ENCODE data around the gene POLR1D. TPM values are rescaled to one million over a fixed set of nuclear protein-coding genes. Genes with fewer than 3 reads are reported as not detected.
A peak's percentile ranks its signal among the peaks of the same experiment; 100 is the strongest.

POLR1D gene
- total RNA-seq, 4 donors from 2014 or later = 63.8 to 81.5 (median 73.3) TPM

DNA sequence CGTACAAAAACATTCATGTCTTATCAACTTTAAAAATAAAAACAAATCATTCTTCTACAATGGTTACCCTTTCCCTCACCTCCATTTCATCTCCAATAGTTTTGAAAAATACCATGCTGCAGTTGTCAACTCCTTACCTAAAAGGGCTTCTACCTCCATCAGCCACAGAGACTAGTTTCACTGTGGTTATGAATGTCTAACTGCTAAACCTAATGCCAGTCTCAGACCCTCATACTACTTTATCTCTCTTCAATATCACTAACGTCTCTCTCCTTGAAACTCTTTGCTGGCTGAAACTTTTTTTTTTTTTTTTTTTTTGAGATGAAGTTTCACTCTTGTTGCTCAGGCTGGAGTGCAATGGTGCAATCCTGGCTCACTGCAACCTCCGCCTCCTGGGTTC lies 28.4 kb upstream of the POLR1D start:
- no peak overlapping the region for H3K4me3 ChIP-seq
- H3K4me1 ChIP-seq = peaks cover 0 to 13% (median 6%) of the 10 kb centered on the region in 4 donors
- H3K27ac ChIP-seq = no peak overlapping the region
- DNase-seq (ENCODE audit: low spot score in 2 of 2) = no peak
- WGBS, 2 donors = 87 to 93% methylated on average over 3 of the region's 3 CpGs
- TF ChIP-seq, protein P1, sequence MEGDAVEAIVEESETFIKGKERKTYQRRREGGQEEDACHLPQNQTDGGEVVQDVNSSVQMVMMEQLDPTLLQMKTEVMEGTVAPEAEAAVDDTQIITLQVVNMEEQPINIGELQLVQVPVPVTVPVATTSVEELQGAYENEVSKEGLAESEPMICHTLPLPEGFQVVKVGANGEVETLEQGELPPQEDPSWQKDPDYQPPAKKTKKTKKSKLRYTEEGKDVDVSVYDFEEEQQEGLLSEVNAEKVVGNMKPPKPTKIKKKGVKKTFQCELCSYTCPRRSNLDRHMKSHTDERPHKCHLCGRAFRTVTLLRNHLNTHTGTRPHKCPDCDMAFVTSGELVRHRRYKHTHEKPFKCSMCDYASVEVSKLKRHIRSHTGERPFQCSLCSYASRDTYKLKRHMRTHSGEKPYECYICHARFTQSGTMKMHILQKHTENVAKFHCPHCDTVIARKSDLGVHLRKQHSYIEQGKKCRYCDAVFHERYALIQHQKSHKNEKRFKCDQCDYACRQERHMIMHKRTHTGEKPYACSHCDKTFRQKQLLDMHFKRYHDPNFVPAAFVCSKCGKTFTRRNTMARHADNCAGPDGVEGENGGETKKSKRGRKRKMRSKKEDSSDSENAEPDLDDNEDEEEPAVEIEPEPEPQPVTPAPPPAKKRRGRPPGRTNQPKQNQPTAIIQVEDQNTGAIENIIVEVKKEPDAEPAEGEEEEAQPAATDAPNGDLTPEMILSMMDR (IDR thresholded peaks at IDR 0.05) = no peak
- no peak for TF ChIP-seq EP300 (IDR thresholded peaks at IDR 0.05)
- TF ChIP-seq POLR2A (IDR thresholded peaks at IDR 0.05) = no peak
- no peaks in the 10 kb centered on the region for H3K27me3 ChIP-seq
- no peaks in the 10 kb centered on the region for H3K9me3 ChIP-seq
- H3K36me3 ChIP-seq = no peaks in the 10 kb centered on the region

DNA sequence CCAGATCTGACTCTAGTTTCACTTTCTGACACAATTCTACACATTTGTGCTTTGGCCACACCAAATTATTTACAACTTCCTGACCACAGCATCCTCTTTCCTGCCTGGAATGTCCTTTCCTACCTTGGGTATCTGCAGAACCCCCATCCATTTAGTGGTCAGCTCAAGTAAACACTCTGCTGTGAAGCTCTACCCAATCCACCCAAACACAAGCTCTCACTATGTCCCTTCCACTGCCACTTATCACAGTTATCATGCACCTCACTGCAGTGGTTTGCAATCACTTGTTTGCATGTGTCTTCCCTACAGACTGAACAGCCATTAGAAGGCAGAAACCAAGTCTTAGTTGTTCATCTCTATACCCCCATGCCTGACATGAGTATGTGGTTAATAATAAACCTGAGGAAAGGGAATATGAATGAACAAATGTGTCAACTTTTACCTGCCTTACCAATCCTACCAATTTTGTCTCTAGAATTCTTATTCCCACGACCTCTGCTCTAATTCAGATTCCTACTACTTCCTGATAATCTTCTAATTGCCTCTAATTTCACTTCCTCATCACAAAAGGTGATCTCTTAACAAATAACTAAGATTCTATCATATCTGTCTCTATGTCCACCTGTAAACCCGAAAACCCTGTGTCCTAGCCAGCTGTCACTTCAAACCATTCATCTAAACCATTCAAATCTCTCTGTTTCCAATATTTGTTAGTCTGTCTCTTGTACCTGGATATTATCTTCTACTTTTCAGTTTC lies 26.5 kb upstream of the POLR1D start:
- peaks cover 0 to 30% (median 11%) of the 10 kb centered on the region in 4 donors for H3K4me1 ChIP-seq
- 86 to 89% methylated on average over 2 of the region's 2 CpGs for WGBS, 2 donors
- H3K9me3 ChIP-seq = no peaks in the 10 kb centered on the region
- no peaks in the 10 kb centered on the region for H3K36me3 ChIP-seq
- H3K4me3 ChIP-seq = no peak overlapping the region
- H3K27ac ChIP-seq = no peak overlapping the region
- no peak for TF ChIP-seq POLR2A (IDR thresholded peaks at IDR 0.05)
- TF ChIP-seq EP300 (IDR thresholded peaks at IDR 0.05) = no peak
- TF ChIP-seq, protein P1 (IDR thresholded peaks at IDR 0.05) = no peak
- DNase-seq (ENCODE audit: low spot score in 2 of 2) = no peak
- H3K27me3 ChIP-seq = no peaks in the 10 kb centered on the region

- H3K27ac ChIP-seq = peak overlapping the region in 2 of 4 donors; percentile 31 to 47
Measured at GRCh38 chr13:27599096-27599495, 22.6 kb upstream of the POLR1D start.

GRCh38 chr13:27599845-27600553 lies 21.7 kb upstream of the POLR1D start:
- TF ChIP-seq EP300 (IDR thresholded peaks at IDR 0.05) = no peak
- no peak for TF ChIP-seq POLR2A (IDR thresholded peaks at IDR 0.05)
- TF ChIP-seq, protein P1 (IDR thresholded peaks at IDR 0.05) = no peak
- WGBS, 2 donors = 52 to 57% methylated on average over 5 of the region's 5 CpGs
- no peak overlapping the region for H3K4me3 ChIP-seq
- H3K36me3 ChIP-seq = no peaks in the 10 kb centered on the region
- peak overlapping the region in 2 of 4 donors; percentile 31 to 47 for H3K27ac ChIP-seq
- H3K27me3 ChIP-seq = no peaks in the 10 kb centered on the region
- no peak for DNase-seq (ENCODE audit: low spot score in 2 of 2)
- no peaks in the 10 kb centered on the region for H3K9me3 ChIP-seq
- H3K4me1 ChIP-seq = peaks cover 0 to 34% (median 10%) of the 10 kb centered on the region in 4 donors

More at GRCh38 chr13:27599096-27599495, 22.6 kb upstream of the POLR1D start:
- H3K4me3 ChIP-seq = no peak overlapping the region
- H3K9me3 ChIP-seq = no peaks in the 10 kb centered on the region
- H3K27me3 ChIP-seq = no peaks in the 10 kb centered on the region
- TF ChIP-seq POLR2A (IDR thresholded peaks at IDR 0.05) (no peak), EP300 (IDR thresholded peaks at IDR 0.05) (no peak)
- TF ChIP-seq, protein P1 (IDR thresholded peaks at IDR 0.05) = no peak
- DNase-seq (ENCODE audit: low spot score in 2 of 2) = no peak
- no peaks in the 10 kb centered on the region for H3K36me3 ChIP-seq
- peaks cover 0 to 36% (median 11%) of the 10 kb centered on the region in 4 donors for H3K4me1 ChIP-seq

DNA sequence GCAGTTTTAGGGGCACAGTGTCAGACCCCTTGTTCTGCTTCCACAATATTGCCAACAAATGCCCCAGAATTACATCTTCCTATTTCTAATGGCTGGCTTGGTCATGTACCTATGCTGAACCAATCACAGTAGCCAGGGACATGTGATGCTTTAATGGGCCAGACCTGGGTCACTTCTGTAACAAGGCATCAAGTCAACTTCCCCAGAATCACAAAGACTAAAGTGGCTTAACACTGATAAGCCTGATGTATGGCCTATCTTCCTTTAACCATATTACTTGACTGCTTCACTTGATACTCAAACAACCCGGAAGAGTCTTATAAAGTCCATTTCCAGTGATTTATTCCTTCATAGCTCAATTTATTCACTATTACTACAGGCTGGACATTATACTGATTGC lies 21.0 kb upstream of the POLR1D start:
- TF ChIP-seq, protein P1 (IDR thresholded peaks at IDR 0.05) = no peak
- no peak for TF ChIP-seq POLR2A (IDR thresholded peaks at IDR 0.05)
- TF ChIP-seq EP300 (IDR thresholded peaks at IDR 0.05) = no peak
- no peak for DNase-seq (ENCODE audit: low spot score in 2 of 2)
- H3K36me3 ChIP-seq = no peaks in the 10 kb centered on the region
- H3K27ac ChIP-seq = peak overlapping the region in 2 of 4 donors; percentile 14 to 31
- H3K27me3 ChIP-seq = no peaks in the 10 kb centered on the region
- 90% methylated on average over 1 of the region's 1 CpG for WGBS, 2 donors
- H3K9me3 ChIP-seq = no peaks in the 10 kb centered on the region
- H3K4me3 ChIP-seq = no peak overlapping the region
- H3K4me1 ChIP-seq = peaks cover 0 to 32% (median 8%) of the 10 kb centered on the region in 4 donors

All from tibial nerve (tissue), 4 donors.